GM21381 (cell line): ENCODE results near the gene GLOD4.
"Not testable (repeated sequence)": the region's sequence is repeated elsewhere in the genome, so short reads cannot be mapped to it uniquely, and the experiment has no call there.

Experiments used
- ATAC-seq: cut with Tn5 transposase; IDR thresholded peaks from one replicate; pipeline ENCODE4 v1.9.1; 2021; ENCODE audit warnings: mild to moderate bottlenecking, moderate library complexity; ENCODE audit not compliant: unreplicated experiment

The GLOD4 gene

GRCh38 chr17:802901-803881, 21.1 kb upstream of the GLOD4 start:
- ATAC-seq: no peak

GRCh38 chr17:802481-802880, 20.4 kb upstream of the GLOD4 start:
- ATAC-seq: no peak

GRCh38 chr17:801660-802059, 19.6 kb upstream of the GLOD4 start:
- ATAC-seq: no peak

GRCh38 chr17:800446-801242, 18.6 kb upstream of the GLOD4 start:
- ATAC-seq: no peak

GRCh38 chr17:799261-799660, 17.2 kb upstream of the GLOD4 start:
- ATAC-seq: no peak

GRCh38 chr17:798246-798645, 16.2 kb upstream of the GLOD4 start:
- ATAC-seq: no peak

- no peak for ATAC-seq
Observed at GRCh38 chr17:797236-797840, 15.3 kb upstream of the GLOD4 start.

GRCh38 chr17:796609-797008, 14.5 kb upstream of the GLOD4 start:
- ATAC-seq: no peak

- ATAC-seq: no peak
Observed at GRCh38 chr17:795721-796120, 13.6 kb upstream of the GLOD4 start.

- no peak for ATAC-seq
Observed at GRCh38 chr17:795276-795675, 13.2 kb upstream of the GLOD4 start.

- no peak for ATAC-seq
Observed at GRCh38 chr17:794876-795275, 12.8 kb upstream of the GLOD4 start.

GRCh38 chr17:792277-792676, 10.2 kb upstream of the GLOD4 start:
- no peak for ATAC-seq

- no peak for ATAC-seq
Observed at GRCh38 chr17:791829-792228, 9.7 kb upstream of the GLOD4 start.

GRCh38 chr17:790874-791247, 8.8 kb upstream of the GLOD4 start:
- not testable (repeated sequence) for ATAC-seq

- ATAC-seq: not testable (repeated sequence)
Observed at GRCh38 chr17:789931-790873, 8.1 kb upstream of the GLOD4 start.

GRCh38 chr17:789160-789840, 7.2 kb upstream of the GLOD4 start:
- no peak for ATAC-seq

GRCh38 chr17:788551-788950, 6.5 kb upstream of the GLOD4 start:
- ATAC-seq: no peak

GRCh38 chr17:787641-788221, 5.7 kb upstream of the GLOD4 start:
- no peak for ATAC-seq

- ATAC-seq: not testable (repeated sequence)
Observed at GRCh38 chr17:785901-786300, 3.8 kb upstream of the GLOD4 start.
